Esophagus squamous epithelium (tissue), 5 donors: ENCODE results near the gene PRSS57. TPM values are rescaled to one million over a fixed set of nuclear protein-coding genes. Genes with fewer than 3 reads are reported as not detected.
A peak's percentile ranks its signal among the peaks of the same experiment; 100 is the strongest.
"Not testable (repeated sequence)": the region's sequence is repeated elsewhere in the genome, so short reads cannot be mapped to it uniquely, and the experiment has no call there.

Experiments used
- DNase-seq: peaks from one replicate; lab custom pipeline; 2025; lab: John Stamatoyannopoulos, UW
- H3K27ac ChIP-seq, 4 donors: fragments of 200-600 bp; sonication (generic); one replicate each; pipeline ENCODE4 v1.5.1; 2016 to 2019; ENCODE audit warnings: mild to moderate bottlenecking in 1 of 4
- H3K27me3 ChIP-seq, 4 donors: fragments of 200-600 bp; sonication (generic); 1 replicate in 3 of 4; 2 replicates in 1 of 4; pipeline versions ENCODE4 v1.5.1 to v1.6.0; 2017 to 2021; ENCODE audit warnings: antibody characterized with exemption in 1 of 4
- H3K36me3 ChIP-seq, 3 donors: fragments of 200-600 bp; sonication (generic); one replicate each; pipeline ENCODE4 v1.5.1; 2016 to 2019
- H3K4me1 ChIP-seq, 3 donors: fragments of 200-600 bp; sonication (generic); one replicate each; pipeline ENCODE4 v1.5.1; 2017 to 2019
- H3K4me3 ChIP-seq, 4 donors: fragments of 200-600 bp; sonication (generic); 1 replicate in 3 of 4; 2 replicates in 1 of 4; pipeline ENCODE4 v1.5.1; 2016 to 2019; ENCODE audit warnings: mild to moderate bottlenecking in 2 of 4, moderate library complexity in 1 of 4
- H3K9me3 ChIP-seq, 3 donors: fragments of 200-600 bp; sonication (generic); one replicate each; pipeline ENCODE4 v1.5.1; 2016 to 2019
- CTCF ChIP-seq, 6 experiments: fragments of 450-650 bp in 4 of 6; fragments of 200-600 bp in 2 of 6; sonication (generic) in 2 of 6; IDR thresholded peaks; one replicate each; pipeline ENCODE4 v1.5.1; 2016 to 2019; ENCODE audit warnings: antibody characterized with exemption in 6 of 6, mild to moderate bottlenecking in 4 of 6, moderate library complexity in 4 of 6
- POLR2A ChIP-seq, 4 donors: fragments of 450-650 bp; IDR thresholded peaks; one replicate each; pipeline ENCODE4 v1.6.1; 2017; ENCODE audit warnings: antibody characterized with exemption in 4 of 4, mild to moderate bottlenecking in 4 of 4, moderate library complexity in 3 of 4
- WGBS, 2 donors: methylation state at CpG; one replicate each; pipeline ENCODE4 v1.1.5; 2018; 5-methylcytosine and 5-hydroxymethylcytosine counted together
- intact Hi-C: fragments of 100-400 bp; cut with DNase I; formaldehyde crosslinking; loops from one replicate; pipeline ENCODE4 v1.15.0; 2022
- total RNA-seq, 4 donors: library from RNA; depleted of rRNA; stranded (reverse); fragments of >200 nt; gene quantifications; one replicate each; pipeline ENCODE4 v1.1.0, GENCODE V29; 2016
- donor health status: DM: yes; HTN: yes; CAD: no.

PRSS57 gene
- total RNA-seq, 4 donors from 2014 or later: not detected

GRCh38 chr19:676007-676338 lies 19.3 kb downstream of the PRSS57 start:
- H3K9me3 ChIP-seq: no peaks in the 10 kb centered on the region
- H3K27me3 ChIP-seq: peaks cover 0 to 41% (median 0%) of the 10 kb centered on the region in 4 donors
- no peaks in the 10 kb centered on the region for H3K36me3 ChIP-seq
- peak overlapping the region; percentile 80 to 95 (median 86) for H3K27ac ChIP-seq
- DNase-seq: no peak
- H3K4me3 ChIP-seq: peak overlapping the region in 3 of 4 donors; percentile 46 to 77 (median 58)
- TF ChIP-seq CTCF (IDR thresholded peaks at IDR 0.05) (no peak), POLR2A (IDR thresholded peaks at IDR 0.05) (no peak)
- H3K4me1 ChIP-seq: peaks cover 34 to 57% (median 35%) of the 10 kb centered on the region in 3 donors
- intact Hi-C loops: no loop called here
- WGBS, 2 donors: 9 to 31% methylated on average over 4 to 7 of the region's 31 CpGs

GRCh38 chr19:674282-675151 lies 20.7 kb downstream of the PRSS57 start:
- no peak for TF ChIP-seq CTCF (IDR thresholded peaks at IDR 0.05)
- TF ChIP-seq POLR2A (IDR thresholded peaks at IDR 0.05): no peak
- H3K9me3 ChIP-seq: no peaks in the 10 kb centered on the region
- intact Hi-C loops: no loop called here
- peaks cover 0 to 41% (median 0%) of the 10 kb centered on the region in 4 donors for H3K27me3 ChIP-seq
- no peak overlapping the region for H3K4me3 ChIP-seq
- no peak for DNase-seq
- peak overlapping the region in 3 of 4 donors; percentile 64 to 95 (median 89) for H3K27ac ChIP-seq
- no peaks in the 10 kb centered on the region for H3K36me3 ChIP-seq
- 51 to 71% methylated on average over 10 to 14 of the region's 38 CpGs for WGBS, 2 donors
- H3K4me1 ChIP-seq: peaks cover 31 to 48% (median 33%) of the 10 kb centered on the region in 3 donors

GRCh38 chr19:670609-671075 lies 24.6 kb downstream of the PRSS57 start:
- TF ChIP-seq CTCF (IDR thresholded peaks at IDR 0.05) (peak in 1 of 6 experiments; percentile 18), POLR2A (IDR thresholded peaks at IDR 0.05) (no peak)

GRCh38 chr19:668675-669434 lies 26.4 kb downstream of the PRSS57 start:
- H3K4me3 ChIP-seq, DNase-seq, H3K36me3 ChIP-seq, H3K27ac ChIP-seq, H3K9me3 ChIP-seq, H3K27me3 ChIP-seq: not testable (repeated sequence)
- intact Hi-C loops: loop anchor here (5.0 kb wide), 1 partner anchor 63 kb away; no protein-coding TSS in a partner anchor
- 57 to 59% methylated on average over 12 of the region's 12 CpGs for WGBS, 2 donors
- peaks cover 7 to 14% (median 10%) of the 10 kb centered on the region in 3 donors for H3K4me1 ChIP-seq

More at GRCh38 chr19:670609-671075, 24.6 kb downstream of the PRSS57 start:
- WGBS, 2 donors: 66 to 77% methylated on average over 5 to 7 of the region's 9 CpGs
- Histone ChIP-seq H3K9me3 (no peaks in the 10 kb centered on the region), H3K4me3 (no peak overlapping the region), H3K27me3 (peaks cover 0 to 19% (median 0%) of the 10 kb centered on the region in 4 donors), H3K4me1 (peaks cover 3 to 9% (median 3%) of the 10 kb centered on the region in 3 donors), H3K36me3 (no peaks in the 10 kb centered on the region), H3K27ac (no peak overlapping the region)
- DNase-seq: no peak
- intact Hi-C loops: no loop called here

- not testable (repeated sequence) for H3K27me3 ChIP-seq, H3K36me3 ChIP-seq, DNase-seq, H3K27ac ChIP-seq, H3K4me3 ChIP-seq, H3K9me3 ChIP-seq
- 53 to 88% methylated on average over 3 to 6 of the region's 38 CpGs for WGBS, 2 donors
- peaks cover 7 to 23% (median 15%) of the 10 kb centered on the region in 3 donors for H3K4me1 ChIP-seq
- intact Hi-C loops: loop anchor here (5.0 kb wide), 1 partner anchor 65 kb away; no protein-coding TSS in a partner anchor
These were observed 28.2 kb downstream of the PRSS57 start for GRCh38 chr19:666985-667573.
